Activated CD4-positive, alpha-beta T cell treated with anti-CD3 and anti-CD28 coated beads, Interleukin-10, Interleukin-2, amounts not matched to agents 100 ng/mL and 50 ng/mL, durations not matched to agents 16 hours and 8 hours (primary cell): ENCODE results near the gene MAP3K5.

ENCODE experiments used
- DNase-seq: peaks from one replicate; pipeline ENCODE4 v3.0.0-alpha.2; 2020

MAP3K5 gene

DNA sequence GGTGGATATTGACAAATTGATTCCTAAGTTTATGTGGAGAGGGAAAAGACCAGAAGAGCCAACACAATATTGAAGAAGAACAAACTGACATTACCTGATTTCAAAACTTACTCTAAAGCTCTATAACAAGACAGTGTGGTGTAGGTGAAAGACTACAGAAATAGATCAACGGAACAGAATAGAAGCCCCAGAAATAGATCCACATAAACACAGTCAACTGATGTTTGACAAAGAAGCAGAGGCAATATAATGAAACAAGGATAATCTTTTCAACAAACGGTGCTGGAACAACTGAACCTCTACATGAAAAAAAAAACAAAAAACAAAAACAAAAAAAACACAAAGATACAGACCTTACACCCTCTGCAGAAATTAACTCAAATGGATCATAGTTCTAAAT, 50.2 kb downstream of the MAP3K5 start:
- no peak for DNase-seq

- no peak for DNase-seq
Measured at GRCh38 chr6:136740050-136740974, 52.0 kb downstream of the MAP3K5 start.

GRCh38 chr6:136739501-136739900, 52.8 kb downstream of the MAP3K5 start:
- no peak for DNase-seq

DNA sequence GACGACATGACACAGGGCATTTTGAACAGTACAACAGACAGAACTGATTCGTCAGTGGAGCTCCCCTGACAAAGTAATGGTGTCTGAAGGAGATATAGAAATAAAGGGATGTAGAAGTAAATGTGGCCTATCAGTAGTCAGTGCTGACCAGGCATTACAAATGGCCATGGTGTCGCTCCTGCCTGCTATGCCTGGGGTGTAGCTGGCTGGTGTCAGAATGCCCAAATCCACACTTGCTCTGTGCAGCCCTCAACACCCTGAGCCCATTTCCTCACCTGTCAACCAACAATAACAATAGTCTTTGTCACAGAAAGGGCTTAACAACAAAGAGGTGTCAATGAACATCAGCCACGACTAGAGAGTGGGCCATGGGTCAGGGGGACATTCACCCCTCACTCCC, 53.2 kb downstream of the MAP3K5 start:
- no peak for DNase-seq

DNA sequence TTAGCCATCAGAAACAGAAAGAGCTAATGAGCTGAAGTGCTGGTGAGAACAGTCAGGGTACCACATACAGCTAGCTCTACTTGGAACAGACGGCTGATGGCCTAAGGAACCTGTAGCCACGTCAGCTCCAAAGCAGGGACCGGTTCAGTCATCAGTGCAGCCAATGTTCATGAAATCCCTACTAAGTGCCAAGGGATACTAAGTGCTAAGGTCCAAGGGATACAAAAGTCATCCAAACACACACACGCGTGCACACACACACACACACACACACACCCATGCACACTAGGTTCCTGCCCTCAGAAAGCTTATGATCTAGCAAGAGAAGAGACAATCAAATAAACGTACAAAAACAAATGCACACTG, 53.6 kb downstream of the MAP3K5 start:
- no peak for DNase-seq

GRCh38 chr6:136737871-136738691, 54.2 kb downstream of the MAP3K5 start:
- DNase-seq: no peak

DNA sequence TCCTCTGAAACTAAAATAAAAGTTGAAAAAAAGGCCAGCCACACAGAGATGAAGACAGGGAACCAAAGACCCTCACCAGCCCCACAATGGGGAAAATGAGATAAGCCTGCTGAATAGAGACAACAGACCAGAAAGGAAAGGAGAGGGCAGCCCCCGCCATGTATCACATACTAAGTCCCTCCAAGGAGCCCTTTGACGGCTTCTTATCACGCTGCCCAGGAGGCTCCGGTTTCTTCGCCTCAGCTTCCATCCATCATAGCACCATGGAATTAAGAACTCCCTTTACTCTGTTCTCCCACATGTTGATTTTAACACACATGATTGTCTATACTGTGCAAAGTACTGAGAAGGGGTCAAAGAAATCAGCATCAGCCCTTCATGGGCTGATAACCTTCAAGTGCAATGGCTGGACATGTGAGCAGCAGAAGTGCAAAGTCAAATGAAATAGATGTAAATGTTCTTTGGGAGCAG, 54.9 kb downstream of the MAP3K5 start:
- no peak for DNase-seq

GRCh38 chr6:136736281-136736960, 55.9 kb downstream of the MAP3K5 start:
- no peak for DNase-seq

DNA sequence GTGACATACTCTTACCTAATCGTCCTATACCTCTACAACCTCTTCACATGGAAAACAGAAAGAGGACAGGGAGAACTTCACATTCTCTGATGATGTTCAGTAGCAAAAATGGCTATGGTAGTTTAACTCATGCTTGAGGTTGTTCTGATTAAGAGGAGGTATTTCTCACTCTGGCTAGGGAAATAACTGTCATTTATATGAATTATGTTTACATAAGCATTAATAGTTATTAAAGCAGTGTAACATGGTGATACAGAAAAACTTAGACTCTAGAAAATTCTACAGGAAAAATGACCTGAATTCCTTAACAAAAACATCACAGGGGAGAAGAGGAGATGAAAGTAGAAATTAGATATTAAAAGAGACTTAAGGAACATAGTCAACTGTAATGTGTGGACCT, 57.3 kb downstream of the MAP3K5 start:
- DNase-seq: no peak

- DNase-seq: no peak
Measured at GRCh38 chr6:136732889-136733288, 59.4 kb downstream of the MAP3K5 start.

- DNase-seq: no peak
Measured at GRCh38 chr6:136729832-136730231, 62.4 kb downstream of the MAP3K5 start.

DNA sequence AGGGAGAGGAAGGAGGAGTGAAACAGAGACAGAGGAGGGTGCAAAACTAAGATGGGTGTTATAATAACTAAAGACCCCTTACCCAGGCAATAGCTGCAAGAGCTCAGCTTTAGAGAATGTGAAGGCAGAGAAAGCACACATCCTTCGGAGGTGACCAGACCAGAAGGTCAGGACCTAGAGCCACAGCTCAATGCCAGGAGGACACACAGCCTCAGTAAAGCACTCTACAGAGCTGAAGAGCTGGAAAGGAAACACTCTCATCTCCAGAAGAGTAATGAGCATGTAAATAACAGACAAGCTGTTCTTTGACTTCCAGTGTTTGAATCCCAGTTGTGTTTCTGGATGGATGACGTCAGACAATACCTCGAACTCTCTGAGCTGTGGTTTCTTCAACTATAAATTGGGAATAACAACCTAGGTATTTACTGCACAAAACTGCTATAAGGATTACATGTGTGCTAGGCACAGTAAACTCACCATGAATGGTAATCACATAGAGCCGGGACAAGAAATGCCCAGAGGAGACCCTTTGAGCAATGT, 63.2 kb downstream of the MAP3K5 start:
- DNase-seq: no peak

DNA sequence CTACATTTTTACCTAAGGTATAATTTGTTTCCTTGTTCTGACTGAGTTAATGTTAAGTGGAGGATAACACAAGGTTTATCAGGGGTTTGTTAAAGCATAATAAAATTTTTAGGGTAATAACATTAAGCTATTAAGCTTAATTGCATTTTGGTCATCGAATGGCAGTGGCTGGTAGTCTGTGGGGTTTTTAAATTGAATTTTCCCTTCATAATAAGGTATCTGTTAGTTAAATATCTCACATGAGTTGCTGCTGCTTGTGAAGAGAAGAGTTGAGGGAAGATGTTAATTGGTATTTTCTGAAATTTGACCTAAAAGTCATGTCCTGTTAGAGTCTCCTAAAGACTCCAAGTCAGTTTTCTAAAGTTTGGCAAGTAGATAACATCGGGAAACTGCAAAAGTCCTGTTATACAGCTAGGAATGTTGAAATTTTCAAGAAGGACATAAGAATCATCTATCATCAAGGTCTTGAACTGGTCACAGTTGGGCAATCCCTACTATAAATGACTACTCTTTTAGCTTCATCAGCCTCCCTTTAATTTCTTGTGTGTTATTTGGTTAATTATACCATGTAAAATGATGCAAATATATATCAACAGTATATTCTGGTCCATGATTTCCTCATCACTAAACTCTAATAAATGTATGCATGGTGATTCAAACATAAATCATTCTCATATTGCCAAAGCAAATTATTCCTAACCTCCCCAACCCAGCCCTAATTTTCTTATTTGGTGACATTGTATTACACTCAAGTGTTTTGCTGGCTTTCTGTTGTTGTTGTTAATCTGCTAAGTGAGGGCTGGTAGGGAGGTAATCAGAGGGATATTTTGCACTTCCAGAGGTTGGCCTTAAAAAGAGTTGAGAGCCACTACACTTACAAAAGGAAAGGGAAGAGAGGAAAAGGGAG, 64.0 kb downstream of the MAP3K5 start:
- no peak for DNase-seq

GRCh38 chr6:136726837-136727557, 65.3 kb downstream of the MAP3K5 start:
- no peak for DNase-seq

DNA sequence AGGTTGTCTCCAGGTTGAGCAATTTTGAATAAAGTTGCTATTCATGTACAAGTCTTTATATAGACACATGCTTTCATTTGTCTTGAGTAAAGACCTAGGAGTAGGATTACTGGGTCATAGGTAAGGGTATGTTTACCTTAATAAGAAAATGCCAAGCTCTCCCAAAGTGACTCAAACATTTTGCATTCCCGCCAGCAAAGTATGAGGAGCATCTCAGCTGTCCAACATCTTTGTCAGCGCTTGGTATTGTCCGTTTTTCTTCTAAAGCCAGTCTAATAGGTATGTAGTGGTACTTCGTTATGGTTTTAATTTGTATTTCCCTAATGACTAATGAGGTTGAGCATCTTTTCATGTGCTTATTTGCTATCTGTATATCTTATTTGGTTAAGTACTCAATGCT, 67.2 kb downstream of the MAP3K5 start:
- DNase-seq: no peak

GRCh38 chr6:136723780-136724179, 68.5 kb downstream of the MAP3K5 start:
- peak; percentile 59 for DNase-seq

DNA sequence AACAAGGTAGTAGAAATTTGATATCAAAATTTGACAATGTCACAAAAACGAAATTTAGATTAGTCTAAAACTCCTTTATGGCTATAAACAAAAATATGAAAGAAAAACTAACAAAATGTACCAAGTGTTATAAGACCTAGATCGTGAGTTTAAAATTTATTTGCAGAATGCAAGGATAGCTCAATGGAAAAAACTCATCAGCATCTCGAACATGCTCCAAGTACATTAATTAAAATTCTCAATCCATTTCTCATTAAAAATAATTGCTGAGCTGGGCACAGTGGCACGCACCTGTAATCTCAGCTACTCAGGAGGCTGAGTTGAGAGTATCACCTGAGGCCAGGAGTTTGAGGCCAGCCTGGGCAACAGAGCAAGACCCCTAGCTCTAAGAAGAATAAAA, 70.8 kb downstream of the MAP3K5 start:
- no peak for DNase-seq

GRCh38 chr6:136720045-136720770, 72.1 kb downstream of the MAP3K5 start:
- DNase-seq: peak; percentile 45

DNA sequence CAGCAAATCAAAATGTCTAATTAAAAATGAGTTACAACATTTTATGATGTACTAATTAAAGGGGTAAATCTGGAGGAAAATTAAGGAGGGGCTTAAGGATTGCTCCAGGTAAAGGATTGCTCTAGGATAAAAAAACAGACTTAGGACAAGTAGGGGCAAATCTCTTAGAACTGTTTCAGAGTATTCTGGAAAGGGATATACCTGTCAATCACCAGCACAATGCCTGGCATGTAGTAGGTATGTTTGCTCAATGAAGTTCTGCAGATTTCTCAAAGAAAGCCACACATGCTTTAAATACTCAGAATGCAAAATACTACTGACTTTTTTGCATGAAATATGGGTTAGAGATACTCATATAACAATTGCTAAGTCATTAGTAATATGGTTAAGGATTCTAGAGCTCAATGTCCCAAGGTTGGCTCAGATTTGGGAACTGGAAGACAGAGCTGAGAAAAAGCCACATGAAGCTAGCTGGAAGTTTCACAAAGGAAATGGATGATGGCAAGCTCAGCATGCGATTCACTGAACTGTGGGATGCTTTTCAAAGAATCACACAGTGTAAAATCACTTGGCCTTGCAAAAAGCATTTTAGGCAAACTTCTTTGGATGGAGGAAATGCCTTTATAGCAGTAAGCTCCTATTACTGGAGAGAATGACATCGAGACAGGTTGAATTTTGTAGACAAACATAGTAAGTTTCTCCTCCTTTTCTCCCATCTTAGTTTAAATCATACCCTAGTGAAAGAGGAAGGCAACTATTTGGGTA, 72.8 kb downstream of the MAP3K5 start:
- peak; percentile 45 for DNase-seq

- DNase-seq: no peak
Measured at GRCh38 chr6:136718476-136718875, 73.8 kb downstream of the MAP3K5 start.
